K562 (cell line): Measurements from ENCODE around the gene TRPM2. TPM values are rescaled to one million over a fixed set of nuclear protein-coding genes. Genes with fewer than 3 reads are reported as not detected.

ENCODE experiments used
- ATAC-seq: fragments of 200-7000 bp; cut with Tn5 transposase; 3 replicates; pipeline ENCODE4 v1.9.1; 2020; ENCODE audit warnings: moderate library complexity
- BruUV-seq: library from RNA; stranded (reverse); fragments of 400-500 nt; replicated peaks from 2 replicates; lab custom pipeline; 2021; lab: Mats Ljungman, UMichigan
- CTCF ChIA-PET: fragments of 300-600 bp; formaldehyde crosslinking; extraction: SDS; loops from one replicate; lab custom pipeline; 2021; ENCODE audit warnings: low intra/inter-chr PET ratio; lab: Yijun Ruan, JAX
- POLR2A ChIA-PET: fragments of 300-600, 350-650 bp; sonication (Branson Sonifier 250); formaldehyde crosslinking; extraction: SDS; loops from one replicate; lab custom pipeline; 2021; ENCODE audit warnings: antibody characterized with exemption, inconsistent platforms; lab: Yijun Ruan, JAX
- DNase-seq, 4 experiments: peaks; one replicate each; pipeline versions ENCODE4 v3.0.0 to v3.0.0-alpha.2; 2011 to 2018; ENCODE audit warnings: low spot score in 3 of 4, mixed read lengths in 3 of 4; ENCODE audit errors: extremely low read depth in 1 of 4
- FAIRE-seq: peaks from 2 replicates; lab custom pipeline; 2011; peaks lifted over from hg19 to GRCh38; lab: Jason Lieb, UNC
- H2AFZ ChIP-seq: 2 replicates; pipeline ENCODE4 v1.6.0; 2011; ENCODE audit warnings: low read depth, low read length, control low read depth, inconsistent platforms
- H3K27ac ChIP-seq: fragments of 200-600 bp; 3 replicates; pipeline ENCODE4 v1.8.0; 2011; ENCODE audit warnings: low read depth, mild to moderate bottlenecking, control low read depth, inconsistent platforms, low read length, moderate library complexity, mixed read lengths; ENCODE audit errors: extremely low read depth
- H3K27me3 ChIP-seq, 2 experiments: fragments of 300-600 bp in 1 of 2; 2 replicates in 1 of 2; 3 replicates in 1 of 2; pipeline versions ENCODE4 v1.6.0 to v1.8.0; 2011; ENCODE audit warnings: inconsistent platforms in 2 of 2, low read length in 2 of 2, mild to moderate bottlenecking in 1 of 2, mixed read lengths in 1 of 2, moderate library complexity in 1 of 2; ENCODE audit not compliant: control insufficient read depth in 2 of 2, insufficient read depth in 2 of 2
- H3K36me3 ChIP-seq: fragments of 300-600 bp; 3 replicates; pipeline ENCODE4 v1.8.0; 2011; ENCODE audit warnings: mild to moderate bottlenecking, low read length, inconsistent platforms; ENCODE audit not compliant: control insufficient read depth, insufficient read depth
- H3K4me1 ChIP-seq, 2 experiments: fragments of 200-600 bp in 1 of 2; replicated peaks in 1 of 2; 2 replicates in 1 of 2; 3 replicates in 1 of 2; pipeline versions ENCODE4 v1.5.1 to v1.8.0; 2011; ENCODE audit warnings: inconsistent platforms in 2 of 2, low read length in 2 of 2, mild to moderate bottlenecking in 1 of 2, mixed read lengths in 1 of 2, moderate library complexity in 1 of 2; ENCODE audit not compliant: control insufficient read depth in 2 of 2, insufficient read depth in 2 of 2
- H3K4me2 ChIP-seq: 2 replicates; pipeline ENCODE4 v1.6.1; 2011; ENCODE audit warnings: low read length, control low read depth, inconsistent platforms, mixed read lengths; ENCODE audit not compliant: insufficient read depth
- H3K4me3 ChIP-seq: fragments of 200-600 bp; sonication (generic), shearing (Covaris generic); 2 replicates; pipeline ENCODE4 v1.5.1; 2016; ENCODE audit warnings: control low read depth, inconsistent platforms
- H3K79me2 ChIP-seq: fragments of 200-600 bp; 3 replicates; pipeline ENCODE4 v1.8.0; 2011; ENCODE audit warnings: low read length, inconsistent platforms; ENCODE audit not compliant: control insufficient read depth, insufficient read depth
- H3K9ac ChIP-seq, 2 experiments: 2 replicates each; pipeline versions ENCODE4 v1.6.0 to v1.6.1; 2011; ENCODE audit warnings: low read depth in 2 of 2, low read length in 2 of 2, control low read depth in 1 of 2, inconsistent platforms in 1 of 2, mild to moderate bottlenecking in 1 of 2, mixed read lengths in 1 of 2; ENCODE audit not compliant: insufficient read depth in 1 of 2
- H3K9me1 ChIP-seq: one replicate; pipeline ENCODE4 v1.6.0; 2011; ENCODE audit warnings: inconsistent platforms, mild to moderate bottlenecking, low read length, moderate library complexity; ENCODE audit not compliant: control insufficient read depth, insufficient read depth
- H3K9me3 ChIP-seq: replicated peaks from 2 replicates; pipeline ENCODE4 v1.5.1; 2011; ENCODE audit warnings: low read depth, low read length, inconsistent platforms; ENCODE audit not compliant: control insufficient read depth, insufficient read depth
- H4K20me1 ChIP-seq: replicated peaks from 2 replicates; pipeline ENCODE4 v1.6.1; 2011; ENCODE audit warnings: low read length, inconsistent platforms, mixed read lengths; ENCODE audit not compliant: control insufficient read depth, insufficient read depth
- MAZ ChIP-seq, 2 experiments: fragments of 450-650 bp in 1 of 2; sonication (generic) in 1 of 2; formaldehyde crosslinking; IDR thresholded peaks in 1 of 2; conservative IDR thresholded peaks in 1 of 2; 2 replicates each; pipeline versions ENCODE4 v1.4.0 to v1.5.0; 2020; ENCODE audit warnings: mild to moderate bottlenecking in 1 of 2, missing genetic modification reagents in 1 of 2
- NFE2 ChIP-seq: IDR thresholded peaks from 2 replicates; pipeline ENCODE4 v1.6.1; 2014; ENCODE audit warnings: antibody characterized with exemption, low read depth
- SRSF9 ChIP-seq: fragments of 200-400 bp; formaldehyde crosslinking; IDR thresholded peaks from 2 replicates; pipeline ENCODE4 v1.6.1; 2017; ENCODE audit warnings: low read depth, low read length, borderline replicate concordance
- STAG1 ChIP-seq: sonication (generic); formaldehyde crosslinking; IDR thresholded peaks from 2 replicates; pipeline ENCODE4 v1.5.0; 2020; ENCODE audit warnings: missing genetic modification reagents, borderline replicate concordance
- ZNF584 ChIP-seq: fragments of 200-800 bp; sonication (Bioruptor generic); IDR thresholded peaks from 2 replicates; pipeline ENCODE4 v1.6.1; 2016; ENCODE audit warnings: low read depth, mild to moderate bottlenecking, missing genetic modification characterization, missing compliant biosample characterization
- WGBS: fragments of 100-300 bp; shearing (Covaris generic); methylation state at CpG from one replicate; pipeline ENCODE4 v1.1.6; 2016; ENCODE audit warnings: low coverage, mixed read lengths; ENCODE audit not compliant: insufficient coverage; ENCODE audit errors: missing lambda C conversion rate; 5-methylcytosine and 5-hydroxymethylcytosine counted together
- in situ Hi-C: fragments of 300-500 bp; cut with MboI; formaldehyde crosslinking; loops from 4 replicates; pipeline ENCODE4 v1.15.0; 2018; ENCODE audit warnings: inconsistent platforms, mixed read lengths
- intact Hi-C: fragments of 100-400 bp; cut with micrococcal nuclease; formaldehyde crosslinking; loops from 2 replicates; pipeline ENCODE4 v1.14.2; 2022
- polyA plus RNA-seq, 8 experiments: library from polyadenylated mRNA; depleted of rRNA in 4 of 8; stranded (reverse) in 5 of 8; unstranded in 3 of 8; fragments of >200 nt; fragmentation: Nextera tagmentation in 2 of 8; fragmentation: Illumina TruSeq in 1 of 8; extraction: Ambion mirVana in 2 of 8; extraction: Trizol in 1 of 8; gene quantifications; 2 replicates each; pipeline versions ENCODE4 v1.2.1 to v1.2.3, GENCODE V29; 2011 to 2014; ENCODE audit warnings: inconsistent platforms in 1 of 8, missing spikeins in 1 of 8
- total RNA-seq, 7 experiments: library from RNA; depleted of rRNA in 6 of 7; stranded (reverse); fragments of >200 nt in 6 of 7; fragmentation: Illumina TruSeq in 2 of 7; extraction: Trizol in 2 of 7; gene quantifications; 2 replicates each; pipeline versions ENCODE4 v1.2.1 to v1.2.3, GENCODE V29; 2011 to 2021; ENCODE audit warnings: low replicate concordance in 1 of 7
- TF ChIP-seq, protein P1 (sequence below): sonication (generic); formaldehyde crosslinking; IDR thresholded peaks from 2 replicates; pipeline ENCODE4 v1.8.0; 2022; ENCODE audit warnings: mild to moderate bottlenecking, missing genetic modification reagents

The TRPM2 gene
- total and polyA plus RNA-seq, 9 of the 15 experiments (the other 6 are each of a cell fraction or from before 2014, with no cell fraction given): 0.33 to 2.1 (median 0.98) TPM; not detected in 2

DNA sequence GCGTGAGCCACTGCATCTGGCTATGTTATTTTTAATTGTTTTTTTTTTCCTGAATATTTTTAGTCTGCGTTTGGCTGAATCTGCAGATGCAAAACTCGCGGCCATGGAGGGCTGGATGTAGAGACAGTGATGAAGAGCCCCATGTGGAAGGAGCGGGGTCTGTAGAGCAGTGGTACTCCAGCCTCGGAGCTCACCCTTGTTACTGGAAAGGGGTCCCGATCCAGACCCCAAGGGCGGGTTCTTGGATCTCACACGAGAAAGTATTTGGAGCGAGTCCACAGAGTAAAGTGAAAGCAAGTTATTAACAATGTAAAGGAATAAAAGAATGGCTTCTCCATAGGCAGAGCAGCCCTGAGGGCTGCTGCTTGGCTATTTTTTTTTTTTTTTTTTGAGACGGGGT, 2.7 kb downstream of the TRPM2 start:
- Histone ChIP-seq H3K9ac (no peak overlapping the region), H3K27me3 (peaks cover 64 to 91% of the 10 kb centered on the region in 2 experiments), H3K79me2 (no peaks in the 10 kb centered on the region), H4K20me1 (no peaks in the 10 kb centered on the region; the same call in 1 of the 2 replicates), H3K9me3 (peaks cover 1% of the 10 kb centered on the region; the same call in 1 of the 2 replicates), H3K36me3 (no peaks in the 10 kb centered on the region), H2AFZ (no peak overlapping the region), H3K4me2 (no peak overlapping the region), H3K27ac (no peak overlapping the region), H3K4me3 (no peak overlapping the region), H3K4me1 (peaks cover 0 to 4% of the 10 kb centered on the region in 2 experiments; a peak in 1 of 5 replicates), H3K9me1 (no peaks in the 10 kb centered on the region)
- BruUV-seq: no TSS peak
- DNase-seq (no peak), FAIRE-seq (no peak), ATAC-seq (no peak)
- ChIA-PET CTCF (no interaction called here), POLR2A (no interaction called here)
- in situ Hi-C loops (no loop called here), intact Hi-C loops (no loop called here)
- TF ChIP-seq STAG1 (no peak), SRSF9 (no peak), ZNF584 (CRISPR knock-in tag) (no peak), NFE2 (no peak), MAZ (CRISPR knock-in tag; conservative IDR thresholded peaks at IDR 0.05 in 1 of 2, IDR thresholded peaks at IDR 0.05 in 1 of 2) (no peak)
- TF ChIP-seq, protein P1, sequence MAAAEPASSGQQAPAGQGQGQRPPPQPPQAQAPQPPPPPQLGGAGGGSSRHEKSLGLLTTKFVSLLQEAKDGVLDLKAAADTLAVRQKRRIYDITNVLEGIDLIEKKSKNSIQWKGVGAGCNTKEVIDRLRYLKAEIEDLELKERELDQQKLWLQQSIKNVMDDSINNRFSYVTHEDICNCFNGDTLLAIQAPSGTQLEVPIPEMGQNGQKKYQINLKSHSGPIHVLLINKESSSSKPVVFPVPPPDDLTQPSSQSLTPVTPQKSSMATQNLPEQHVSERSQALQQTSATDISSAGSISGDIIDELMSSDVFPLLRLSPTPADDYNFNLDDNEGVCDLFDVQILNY (CRISPR knock-in tag): no peak
- 2% methylated on average over 11 of the region's 11 CpGs for WGBS
